ENCODE results near the gene ANKFY1.

GRCh38 chr17:4262703-4263102 lies 1.1 kb downstream of the ANKFY1 start:
- TF ChIP-seq, protein P1, sequence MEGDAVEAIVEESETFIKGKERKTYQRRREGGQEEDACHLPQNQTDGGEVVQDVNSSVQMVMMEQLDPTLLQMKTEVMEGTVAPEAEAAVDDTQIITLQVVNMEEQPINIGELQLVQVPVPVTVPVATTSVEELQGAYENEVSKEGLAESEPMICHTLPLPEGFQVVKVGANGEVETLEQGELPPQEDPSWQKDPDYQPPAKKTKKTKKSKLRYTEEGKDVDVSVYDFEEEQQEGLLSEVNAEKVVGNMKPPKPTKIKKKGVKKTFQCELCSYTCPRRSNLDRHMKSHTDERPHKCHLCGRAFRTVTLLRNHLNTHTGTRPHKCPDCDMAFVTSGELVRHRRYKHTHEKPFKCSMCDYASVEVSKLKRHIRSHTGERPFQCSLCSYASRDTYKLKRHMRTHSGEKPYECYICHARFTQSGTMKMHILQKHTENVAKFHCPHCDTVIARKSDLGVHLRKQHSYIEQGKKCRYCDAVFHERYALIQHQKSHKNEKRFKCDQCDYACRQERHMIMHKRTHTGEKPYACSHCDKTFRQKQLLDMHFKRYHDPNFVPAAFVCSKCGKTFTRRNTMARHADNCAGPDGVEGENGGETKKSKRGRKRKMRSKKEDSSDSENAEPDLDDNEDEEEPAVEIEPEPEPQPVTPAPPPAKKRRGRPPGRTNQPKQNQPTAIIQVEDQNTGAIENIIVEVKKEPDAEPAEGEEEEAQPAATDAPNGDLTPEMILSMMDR (IDR thresholded peaks at IDR 0.05) = no peak
- no peak for TF ChIP-seq POLR2A (IDR thresholded peaks at IDR 0.05)
